SK-N-SH treated with all-trans-retinoic acid at 6 μM for 48 hours (cell line): Measurements from ENCODE around the gene KLHL29.

Experiments
- ARNTL ChIP-seq: fragments of 450-650 bp; formaldehyde crosslinking; IDR thresholded peaks from 2 replicates; pipeline ENCODE4 v1.5.0; 2020; ENCODE audit warnings: low read depth, mild to moderate bottlenecking, moderate library complexity, borderline replicate concordance
- TOX ChIP-seq: fragments of 250-450 bp; sonication (Bioruptor Pico); IDR thresholded peaks from 2 replicates; pipeline ENCODE4 v1.8.0; 2021; ENCODE audit warnings: mild to moderate bottlenecking, moderate library complexity, borderline replicate concordance
- ZNF565 ChIP-seq: fragments of 450-650 bp; formaldehyde crosslinking; conservative IDR thresholded peaks from 2 replicates; pipeline ENCODE4 v1.5.0; 2020; ENCODE audit warnings: low read depth, mild to moderate bottlenecking, moderate library complexity
- TF ChIP-seq, protein P1 (sequence below): fragments of 250-450 bp; sonication (Bioruptor Pico); IDR thresholded peaks from 2 replicates; pipeline ENCODE4 v1.8.0; 2020; ENCODE audit warnings: mild to moderate bottlenecking, moderate library complexity, borderline replicate concordance
- TF ChIP-seq, protein P2 (sequence below): fragments of 250-450 bp; sonication (Bioruptor Pico); IDR thresholded peaks from 2 replicates; pipeline ENCODE4 v1.5.0; 2020; ENCODE audit warnings: mild to moderate bottlenecking, moderate library complexity
- TF ChIP-seq, protein P3 (sequence below): fragments of 250-450 bp; sonication (Bioruptor Pico); IDR thresholded peaks from 2 replicates; pipeline ENCODE4 v1.5.1; 2021; ENCODE audit warnings: mild to moderate bottlenecking, moderate library complexity

DNA sequence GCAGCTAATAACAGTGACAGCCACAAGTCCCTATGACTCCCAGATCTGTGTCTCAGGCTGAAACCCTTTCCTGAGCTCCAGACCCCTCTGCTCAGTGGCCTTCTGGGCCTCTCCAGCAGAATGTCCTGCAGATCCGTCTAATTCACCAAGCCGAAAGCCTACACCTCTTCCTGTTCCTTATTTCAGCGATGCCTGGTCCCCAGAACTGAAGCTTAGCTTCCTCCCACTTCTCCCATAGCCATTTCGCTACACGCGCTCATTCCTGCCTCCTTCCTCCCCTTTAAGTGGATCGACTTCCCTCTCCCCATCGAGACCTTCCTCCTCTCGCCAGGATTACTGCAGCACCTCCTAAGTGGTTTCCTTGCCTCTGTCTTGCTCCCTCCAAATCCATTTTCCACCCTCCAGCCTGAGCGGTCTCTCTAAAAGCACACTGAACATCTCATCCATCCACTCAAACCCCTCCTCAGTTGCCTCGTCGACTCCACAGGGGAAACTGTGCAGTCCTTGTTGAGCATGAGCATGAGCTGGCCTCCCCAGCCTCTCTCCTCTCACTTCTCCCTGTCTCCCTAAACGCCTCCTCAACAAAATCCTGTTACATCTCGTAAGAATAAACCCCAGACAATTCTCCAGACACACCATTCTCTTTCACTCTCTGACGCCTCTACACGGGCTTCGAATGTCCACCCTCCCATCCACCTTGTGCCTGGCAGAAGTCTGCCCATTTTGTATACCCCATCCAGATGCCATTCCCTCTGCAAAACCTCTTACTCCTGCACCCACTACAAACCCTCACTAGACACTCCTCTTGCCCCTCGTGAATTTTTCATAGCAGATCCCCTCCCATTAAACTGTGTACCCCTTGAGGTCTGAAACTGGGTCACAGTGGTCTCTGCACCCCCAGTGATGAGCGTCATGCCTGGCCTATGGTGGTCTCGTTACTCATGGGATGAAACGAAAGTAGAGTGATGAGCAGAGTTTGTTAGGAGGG lies 309.4 kb downstream of the KLHL29 start:
- TF ChIP-seq, protein P1, sequence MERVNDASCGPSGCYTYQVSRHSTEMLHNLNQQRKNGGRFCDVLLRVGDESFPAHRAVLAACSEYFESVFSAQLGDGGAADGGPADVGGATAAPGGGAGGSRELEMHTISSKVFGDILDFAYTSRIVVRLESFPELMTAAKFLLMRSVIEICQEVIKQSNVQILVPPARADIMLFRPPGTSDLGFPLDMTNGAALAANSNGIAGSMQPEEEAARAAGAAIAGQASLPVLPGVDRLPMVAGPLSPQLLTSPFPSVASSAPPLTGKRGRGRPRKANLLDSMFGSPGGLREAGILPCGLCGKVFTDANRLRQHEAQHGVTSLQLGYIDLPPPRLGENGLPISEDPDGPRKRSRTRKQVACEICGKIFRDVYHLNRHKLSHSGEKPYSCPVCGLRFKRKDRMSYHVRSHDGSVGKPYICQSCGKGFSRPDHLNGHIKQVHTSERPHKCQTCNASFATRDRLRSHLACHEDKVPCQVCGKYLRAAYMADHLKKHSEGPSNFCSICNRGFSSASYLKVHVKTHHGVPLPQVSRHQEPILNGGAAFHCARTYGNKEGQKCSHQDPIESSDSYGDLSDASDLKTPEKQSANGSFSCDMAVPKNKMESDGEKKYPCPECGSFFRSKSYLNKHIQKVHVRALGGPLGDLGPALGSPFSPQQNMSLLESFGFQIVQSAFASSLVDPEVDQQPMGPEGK (CRISPR knock-in tag): no peak
- no peak for TF ChIP-seq TOX (CRISPR knock-in tag)
- TF ChIP-seq, protein P2, sequence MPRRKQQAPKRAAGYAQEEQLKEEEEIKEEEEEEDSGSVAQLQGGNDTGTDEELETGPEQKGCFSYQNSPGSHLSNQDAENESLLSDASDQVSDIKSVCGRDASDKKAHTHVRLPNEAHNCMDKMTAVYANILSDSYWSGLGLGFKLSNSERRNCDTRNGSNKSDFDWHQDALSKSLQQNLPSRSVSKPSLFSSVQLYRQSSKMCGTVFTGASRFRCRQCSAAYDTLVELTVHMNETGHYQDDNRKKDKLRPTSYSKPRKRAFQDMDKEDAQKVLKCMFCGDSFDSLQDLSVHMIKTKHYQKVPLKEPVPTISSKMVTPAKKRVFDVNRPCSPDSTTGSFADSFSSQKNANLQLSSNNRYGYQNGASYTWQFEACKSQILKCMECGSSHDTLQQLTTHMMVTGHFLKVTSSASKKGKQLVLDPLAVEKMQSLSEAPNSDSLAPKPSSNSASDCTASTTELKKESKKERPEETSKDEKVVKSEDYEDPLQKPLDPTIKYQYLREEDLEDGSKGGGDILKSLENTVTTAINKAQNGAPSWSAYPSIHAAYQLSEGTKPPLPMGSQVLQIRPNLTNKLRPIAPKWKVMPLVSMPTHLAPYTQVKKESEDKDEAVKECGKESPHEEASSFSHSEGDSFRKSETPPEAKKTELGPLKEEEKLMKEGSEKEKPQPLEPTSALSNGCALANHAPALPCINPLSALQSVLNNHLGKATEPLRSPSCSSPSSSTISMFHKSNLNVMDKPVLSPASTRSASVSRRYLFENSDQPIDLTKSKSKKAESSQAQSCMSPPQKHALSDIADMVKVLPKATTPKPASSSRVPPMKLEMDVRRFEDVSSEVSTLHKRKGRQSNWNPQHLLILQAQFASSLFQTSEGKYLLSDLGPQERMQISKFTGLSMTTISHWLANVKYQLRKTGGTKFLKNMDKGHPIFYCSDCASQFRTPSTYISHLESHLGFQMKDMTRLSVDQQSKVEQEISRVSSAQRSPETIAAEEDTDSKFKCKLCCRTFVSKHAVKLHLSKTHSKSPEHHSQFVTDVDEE (CRISPR knock-in tag): no peak
- no peak for TF ChIP-seq ARNTL (CRISPR knock-in tag)
- TF ChIP-seq, protein P3, sequence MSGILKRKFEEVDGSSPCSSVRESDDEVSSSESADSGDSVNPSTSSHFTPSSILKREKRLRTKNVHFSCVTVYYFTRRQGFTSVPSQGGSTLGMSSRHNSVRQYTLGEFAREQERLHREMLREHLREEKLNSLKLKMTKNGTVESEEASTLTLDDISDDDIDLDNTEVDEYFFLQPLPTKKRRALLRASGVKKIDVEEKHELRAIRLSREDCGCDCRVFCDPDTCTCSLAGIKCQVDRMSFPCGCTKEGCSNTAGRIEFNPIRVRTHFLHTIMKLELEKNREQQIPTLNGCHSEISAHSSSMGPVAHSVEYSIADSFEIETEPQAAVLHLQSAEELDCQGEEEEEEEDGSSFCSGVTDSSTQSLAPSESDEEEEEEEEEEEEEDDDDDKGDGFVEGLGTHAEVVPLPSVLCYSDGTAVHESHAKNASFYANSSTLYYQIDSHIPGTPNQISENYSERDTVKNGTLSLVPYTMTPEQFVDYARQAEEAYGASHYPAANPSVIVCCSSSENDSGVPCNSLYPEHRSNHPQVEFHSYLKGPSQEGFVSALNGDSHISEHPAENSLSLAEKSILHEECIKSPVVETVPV (CRISPR knock-in tag): no peak
- no peak for TF ChIP-seq ZNF565 (CRISPR knock-in tag)
